Measurements from ENCODE around the gene NMRAL1.

GRCh38 chr16:4467916-4468315 is 6.5 kb downstream of the NMRAL1 start:
- TF ChIP-seq EZH2phosphoT487 (IDR thresholded peaks at IDR 0.05; ENCODE audit: borderline replicate concordance, low read length), result no peak
- no peak for TF ChIP-seq CTCF (IDR thresholded peaks at IDR 0.05; ENCODE audit: low read depth, low read length, poor library complexity, severe bottlenecking)

All from DOHH2 (cell line).